HL-60 (cell line): ENCODE measurements around the gene MPRIP.

Experiments used
- POLR2AphosphoS5 ChIP-seq: IDR thresholded peaks from 2 replicates; pipeline ENCODE4 v1.6.1; 2012; ENCODE audit warnings: low read depth
- TF ChIP-seq, protein P1 (sequence below): IDR thresholded peaks from one replicate; pipeline ENCODE4 v1.5.1; 2011; ENCODE audit warnings: low read length, control low read depth, inconsistent platforms; ENCODE audit not compliant: insufficient read depth
- TF ChIP-seq, protein P2 (sequence below): IDR thresholded peaks from 2 replicates; pipeline ENCODE4 v1.6.1; 2012; ENCODE audit warnings: low read depth; ENCODE audit not compliant: insufficient replicate concordance

DNA sequence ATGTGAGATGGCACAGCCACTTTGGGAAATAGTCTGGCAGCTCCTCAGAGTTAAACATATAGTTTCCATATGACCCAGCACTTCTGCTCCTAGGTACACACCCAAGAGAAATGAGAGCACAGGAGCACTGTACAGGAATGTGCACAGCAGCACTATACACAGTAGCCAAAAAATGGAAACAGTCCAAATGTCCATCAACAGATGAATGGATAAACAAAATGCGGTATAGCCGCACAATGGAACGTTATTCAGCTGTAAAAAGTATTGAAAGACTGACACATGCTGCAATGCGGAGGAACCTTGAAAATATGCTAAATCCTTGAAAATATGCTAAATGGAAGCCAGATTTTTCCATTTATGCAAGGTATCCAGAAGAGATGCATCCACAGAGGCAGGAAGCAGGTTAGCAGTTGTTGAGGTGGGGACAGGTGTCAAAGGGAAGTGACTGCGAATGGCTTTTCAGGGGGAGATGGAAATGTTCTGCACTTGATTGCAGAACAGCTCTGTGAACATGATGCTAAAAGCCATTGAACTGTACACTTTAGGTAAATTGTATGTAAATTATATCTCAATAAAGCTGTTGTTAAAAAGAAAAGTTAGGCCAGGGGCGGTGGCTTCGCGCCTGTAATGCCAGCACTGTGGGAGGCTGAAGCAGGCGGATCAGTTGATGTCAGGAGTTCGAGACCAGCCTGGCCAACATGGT, 80.7 kb downstream of the MPRIP start:
- TF ChIP-seq, protein P1, sequence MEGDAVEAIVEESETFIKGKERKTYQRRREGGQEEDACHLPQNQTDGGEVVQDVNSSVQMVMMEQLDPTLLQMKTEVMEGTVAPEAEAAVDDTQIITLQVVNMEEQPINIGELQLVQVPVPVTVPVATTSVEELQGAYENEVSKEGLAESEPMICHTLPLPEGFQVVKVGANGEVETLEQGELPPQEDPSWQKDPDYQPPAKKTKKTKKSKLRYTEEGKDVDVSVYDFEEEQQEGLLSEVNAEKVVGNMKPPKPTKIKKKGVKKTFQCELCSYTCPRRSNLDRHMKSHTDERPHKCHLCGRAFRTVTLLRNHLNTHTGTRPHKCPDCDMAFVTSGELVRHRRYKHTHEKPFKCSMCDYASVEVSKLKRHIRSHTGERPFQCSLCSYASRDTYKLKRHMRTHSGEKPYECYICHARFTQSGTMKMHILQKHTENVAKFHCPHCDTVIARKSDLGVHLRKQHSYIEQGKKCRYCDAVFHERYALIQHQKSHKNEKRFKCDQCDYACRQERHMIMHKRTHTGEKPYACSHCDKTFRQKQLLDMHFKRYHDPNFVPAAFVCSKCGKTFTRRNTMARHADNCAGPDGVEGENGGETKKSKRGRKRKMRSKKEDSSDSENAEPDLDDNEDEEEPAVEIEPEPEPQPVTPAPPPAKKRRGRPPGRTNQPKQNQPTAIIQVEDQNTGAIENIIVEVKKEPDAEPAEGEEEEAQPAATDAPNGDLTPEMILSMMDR, result no peak
- no peak for TF ChIP-seq POLR2AphosphoS5
- TF ChIP-seq, protein P2, sequence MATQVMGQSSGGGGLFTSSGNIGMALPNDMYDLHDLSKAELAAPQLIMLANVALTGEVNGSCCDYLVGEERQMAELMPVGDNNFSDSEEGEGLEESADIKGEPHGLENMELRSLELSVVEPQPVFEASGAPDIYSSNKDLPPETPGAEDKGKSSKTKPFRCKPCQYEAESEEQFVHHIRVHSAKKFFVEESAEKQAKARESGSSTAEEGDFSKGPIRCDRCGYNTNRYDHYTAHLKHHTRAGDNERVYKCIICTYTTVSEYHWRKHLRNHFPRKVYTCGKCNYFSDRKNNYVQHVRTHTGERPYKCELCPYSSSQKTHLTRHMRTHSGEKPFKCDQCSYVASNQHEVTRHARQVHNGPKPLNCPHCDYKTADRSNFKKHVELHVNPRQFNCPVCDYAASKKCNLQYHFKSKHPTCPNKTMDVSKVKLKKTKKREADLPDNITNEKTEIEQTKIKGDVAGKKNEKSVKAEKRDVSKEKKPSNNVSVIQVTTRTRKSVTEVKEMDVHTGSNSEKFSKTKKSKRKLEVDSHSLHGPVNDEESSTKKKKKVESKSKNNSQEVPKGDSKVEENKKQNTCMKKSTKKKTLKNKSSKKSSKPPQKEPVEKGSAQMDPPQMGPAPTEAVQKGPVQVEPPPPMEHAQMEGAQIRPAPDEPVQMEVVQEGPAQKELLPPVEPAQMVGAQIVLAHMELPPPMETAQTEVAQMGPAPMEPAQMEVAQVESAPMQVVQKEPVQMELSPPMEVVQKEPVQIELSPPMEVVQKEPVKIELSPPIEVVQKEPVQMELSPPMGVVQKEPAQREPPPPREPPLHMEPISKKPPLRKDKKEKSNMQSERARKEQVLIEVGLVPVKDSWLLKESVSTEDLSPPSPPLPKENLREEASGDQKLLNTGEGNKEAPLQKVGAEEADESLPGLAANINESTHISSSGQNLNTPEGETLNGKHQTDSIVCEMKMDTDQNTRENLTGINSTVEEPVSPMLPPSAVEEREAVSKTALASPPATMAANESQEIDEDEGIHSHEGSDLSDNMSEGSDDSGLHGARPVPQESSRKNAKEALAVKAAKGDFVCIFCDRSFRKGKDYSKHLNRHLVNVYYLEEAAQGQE, result no peak
